ENCODE results near the gene ZNF784.

ZNF784 gene

GRCh38 chr19:55624109-55625003 lies at the start of gene ZNF784:
Gene ZNF784 (minus strand): TSS chr19:55624566. CDS start chr19:55624561, 5 bp downstream.
- DNase-seq = peak; percentile 76

GRCh38 chr19:55673889-55674288 lies 49.5 kb upstream of the ZNF784 start:
- no peak for DNase-seq

- no peak for DNase-seq
These were observed 49.1 kb upstream of the ZNF784 start for GRCh38 chr19:55673465-55673864.

- no peak for DNase-seq
These were observed 48.1 kb upstream of the ZNF784 start for GRCh38 chr19:55672418-55672817.

- DNase-seq = no peak
These were observed 46.6 kb upstream of the ZNF784 start for GRCh38 chr19:55671054-55671378.

GRCh38 chr19:55670280-55671053 lies 46.1 kb upstream of the ZNF784 start:
- no peak for DNase-seq

- no peak for DNase-seq
These were observed 45.3 kb upstream of the ZNF784 start for GRCh38 chr19:55669418-55670279.

- DNase-seq = no peak
These were observed 44.4 kb upstream of the ZNF784 start for GRCh38 chr19:55668603-55669348.

GRCh38 chr19:55667958-55668357 lies 43.6 kb upstream of the ZNF784 start:
- no peak for DNase-seq

- DNase-seq = no peak
These were observed 43.1 kb upstream of the ZNF784 start for GRCh38 chr19:55667511-55667910.

GRCh38 chr19:55667006-55667381 lies 42.6 kb upstream of the ZNF784 start:
- DNase-seq = no peak

- no peak for DNase-seq
These were observed 42.1 kb upstream of the ZNF784 start for GRCh38 chr19:55666343-55667005.

GRCh38 chr19:55663846-55664536 lies 39.6 kb upstream of the ZNF784 start:
- no peak for DNase-seq

- DNase-seq = no peak
These were observed 37.5 kb upstream of the ZNF784 start for GRCh38 chr19:55661826-55662225.

GRCh38 chr19:55660991-55661390 lies 36.6 kb upstream of the ZNF784 start:
- DNase-seq = no peak

GRCh38 chr19:55660404-55660803 lies 36.0 kb upstream of the ZNF784 start:
- DNase-seq = no peak

GRCh38 chr19:55659822-55660221 lies 35.5 kb upstream of the ZNF784 start:
- DNase-seq = no peak

GRCh38 chr19:55658846-55659459 lies 34.6 kb upstream of the ZNF784 start:
- no peak for DNase-seq

GRCh38 chr19:55656988-55657747 lies 32.8 kb upstream of the ZNF784 start:
- DNase-seq = no peak

GRCh38 chr19:55656552-55656951 lies 32.2 kb upstream of the ZNF784 start:
- no peak for DNase-seq

All from DMS 273 treated with DMSO at 0.1 percent for 48 hours (cell line).